IMR-90 (cell line): ENCODE measurements around the gene PLBD2. TPM values are rescaled to one million over a fixed set of nuclear protein-coding genes. Genes with fewer than 3 reads are reported as not detected.

Experiments
- ATAC-seq: fragments of 200-7000 bp; cut with Tn5 transposase; 2 replicates; pipeline ENCODE4 v1.9.1; 2020; ENCODE audit warnings: low read depth, mild to moderate bottlenecking, moderate library complexity
- BruUV-seq: library from RNA; stranded (reverse); fragments of 400-500 nt; replicated peaks from 2 replicates; lab custom pipeline; 2021; lab: Mats Ljungman, UMichigan
- CTCF ChIA-PET: fragments of 300-600 bp; formaldehyde crosslinking; extraction: SDS; loops from one replicate; lab custom pipeline; 2021; ENCODE audit warnings: antibody characterized with exemption; lab: Yijun Ruan, JAX
- POLR2A ChIA-PET: fragments of 300-600 bp; sonication (Branson Sonifier 250); formaldehyde crosslinking; loops from one replicate; lab custom pipeline; 2022; ENCODE audit warnings: antibody characterized with exemption; ENCODE audit not compliant: unreplicated experiment; lab: Charles Lee
- DNase-seq: peaks from one replicate; pipeline ENCODE4 v3.0.0; 2013
- H2AFZ ChIP-seq: replicated peaks from 2 replicates; pipeline ENCODE3; 2013; ENCODE audit warnings: low read length, mild to moderate bottlenecking; ENCODE audit not compliant: poor library complexity
- H2AK5ac ChIP-seq: 2 replicates; pipeline ENCODE4 v1.6.1; 2013; ENCODE audit warnings: low read depth, low read length, inconsistent platforms
- H2AK9ac ChIP-seq: replicated peaks from 2 replicates; pipeline ENCODE3; 2013; ENCODE audit warnings: mild to moderate bottlenecking, low read depth, low read length, moderate library complexity; ENCODE audit not compliant: poor library complexity
- H2BK120ac ChIP-seq: 2 replicates; pipeline ENCODE4 v1.6.1; 2013; ENCODE audit warnings: low read depth, low read length, inconsistent platforms
- H2BK15ac ChIP-seq: 3 replicates; pipeline ENCODE4 v1.6.1; 2013; ENCODE audit warnings: low read depth, low read length, inconsistent platforms
- H2BK20ac ChIP-seq: 2 replicates; pipeline ENCODE4 v1.6.1; 2013; ENCODE audit warnings: low read depth, mild to moderate bottlenecking, inconsistent platforms, low read length, moderate library complexity
- H2BK5ac ChIP-seq: 2 replicates; pipeline ENCODE4 v1.6.1; 2013; ENCODE audit warnings: mild to moderate bottlenecking, low read depth, low read length, inconsistent platforms; ENCODE audit not compliant: poor library complexity, severe bottlenecking
- H3K14ac ChIP-seq: replicated peaks from 2 replicates; pipeline ENCODE4 v1.6.1; 2013; ENCODE audit warnings: low read depth, low read length, inconsistent platforms
- H3K18ac ChIP-seq: 2 replicates; pipeline ENCODE4 v1.6.1; 2013; ENCODE audit warnings: low read depth, low read length, control low read depth
- H3K23ac ChIP-seq: 2 replicates; pipeline ENCODE4 v1.6.1; 2013; ENCODE audit warnings: low read depth, low read length, inconsistent platforms
- H3K27ac ChIP-seq: 2 replicates; pipeline ENCODE4 v1.5.1; 2013; ENCODE audit warnings: mild to moderate bottlenecking, control low read depth, low read length; ENCODE audit not compliant: insufficient read depth
- H3K27me3 ChIP-seq: 2 replicates; pipeline ENCODE4 v1.6.1; 2013; ENCODE audit warnings: low read length; ENCODE audit not compliant: control insufficient read depth, insufficient read depth
- H3K36me3 ChIP-seq: 2 replicates; pipeline ENCODE4 v1.6.1; 2013; ENCODE audit warnings: low read length, mixed read lengths; ENCODE audit not compliant: control insufficient read depth, insufficient read depth
- H3K4ac ChIP-seq: 2 replicates; pipeline ENCODE4 v1.6.1; 2013; ENCODE audit warnings: low read depth, low read length, inconsistent platforms
- H3K4me1 ChIP-seq: 2 replicates; pipeline ENCODE4 v1.6.1; 2013; ENCODE audit warnings: low read length, mixed read lengths; ENCODE audit not compliant: control insufficient read depth, insufficient read depth
- H3K4me2 ChIP-seq: 2 replicates; pipeline ENCODE4 v1.6.1; 2013; ENCODE audit warnings: low read depth, mild to moderate bottlenecking, control low read depth, low read length, moderate library complexity
- H3K4me3 ChIP-seq: 2 replicates; pipeline ENCODE4 v1.5.1; 2013; ENCODE audit warnings: low read depth, mild to moderate bottlenecking, control low read depth, low read length, moderate library complexity; ENCODE audit not compliant: insufficient read depth
- H3K56ac ChIP-seq: 2 replicates; pipeline ENCODE4 v1.6.1; 2013; ENCODE audit warnings: low read length, inconsistent platforms; ENCODE audit not compliant: insufficient read depth; ENCODE audit errors: extremely low read depth
- H3K79me1 ChIP-seq, 2 experiments: 2 replicates each; pipeline ENCODE4 v1.6.1; 2013; ENCODE audit warnings: low read length in 2 of 2, inconsistent platforms in 1 of 2, low read depth in 1 of 2
- H3K9ac ChIP-seq: 2 replicates; pipeline ENCODE4 v1.6.1; 2013; ENCODE audit warnings: low read depth, low read length, control low read depth
- H3K9me1 ChIP-seq: 2 replicates; pipeline ENCODE4 v1.6.1; 2013; ENCODE audit warnings: low read length, inconsistent platforms; ENCODE audit not compliant: insufficient read depth
- H3K9me3 ChIP-seq: 2 replicates; pipeline ENCODE4 v1.6.1; 2013; ENCODE audit warnings: low read length; ENCODE audit not compliant: control insufficient read depth, insufficient read depth
- H4K20me1 ChIP-seq: 2 replicates; pipeline ENCODE4 v1.6.1; 2013; ENCODE audit warnings: low read length, inconsistent platforms; ENCODE audit not compliant: insufficient read depth
- H4K5ac ChIP-seq: 2 replicates; pipeline ENCODE4 v1.6.1; 2013; ENCODE audit warnings: mild to moderate bottlenecking, low read depth, low read length, control low read depth
- H4K8ac ChIP-seq, 2 experiments: 2 replicates each; pipeline ENCODE4 v1.6.1; 2013; ENCODE audit warnings: low read depth in 2 of 2, low read length in 2 of 2, control low read depth in 1 of 2, inconsistent platforms in 1 of 2
- H4K91ac ChIP-seq: 2 replicates; pipeline ENCODE4 v1.6.1; 2013; ENCODE audit warnings: low read depth, low read length, inconsistent platforms; ENCODE audit not compliant: insufficient read depth
- CEBPB ChIP-seq: IDR thresholded peaks from 2 replicates; pipeline ENCODE4 v1.6.1; 2012; ENCODE audit warnings: low read depth, low read length, improper control_type of control experiment
- CHD1 ChIP-seq: IDR thresholded peaks from 2 replicates; pipeline ENCODE4 v1.6.1; 2012; ENCODE audit warnings: low read depth, low read length, improper control_type of control experiment
- CTCF ChIP-seq: conservative IDR thresholded peaks from 2 replicates; pipeline ENCODE4 v1.5.1; 2012; ENCODE audit warnings: mild to moderate bottlenecking, low read depth, low read length, improper control_type of control experiment
- ELK1 ChIP-seq: fragments of 150-350 bp; IDR thresholded peaks from 2 replicates; pipeline ENCODE4 v1.6.1; 2016; ENCODE audit warnings: low read depth, mild to moderate bottlenecking, low read length, moderate library complexity, borderline replicate concordance
- MAFK ChIP-seq: IDR thresholded peaks from 2 replicates; pipeline ENCODE4 v1.6.1; 2012; ENCODE audit warnings: low read depth, low read length, improper control_type of control experiment
- MAZ ChIP-seq: IDR thresholded peaks from 2 replicates; pipeline ENCODE4 v1.6.1; 2012; ENCODE audit warnings: low read depth, mild to moderate bottlenecking, low read length, improper control_type of control experiment, moderate library complexity, borderline replicate concordance
- MXI1 ChIP-seq: IDR thresholded peaks from 2 replicates; pipeline ENCODE4 v1.6.1; 2012; ENCODE audit warnings: low read depth, mild to moderate bottlenecking, low read length, moderate library complexity, borderline replicate concordance
- POLR2A ChIP-seq: IDR thresholded peaks from 2 replicates; pipeline ENCODE4 v1.6.1; 2012; ENCODE audit warnings: mild to moderate bottlenecking, low read depth, low read length
- RCOR1 ChIP-seq: IDR thresholded peaks from 2 replicates; pipeline ENCODE4 v1.6.1; 2012; ENCODE audit warnings: mild to moderate bottlenecking, low read length, improper control_type of control experiment; ENCODE audit not compliant: insufficient replicate concordance
- WGBS, 2 experiments: methylation state at CpG; one replicate each; pipeline versions ENCODE4 v1.1.5 to v1.1.7; 2013; ENCODE audit warnings: missing lambda C conversion rate in 2 of 2; ENCODE audit not compliant: insufficient read length in 1 of 2; ENCODE audit errors: extremely low coverage in 2 of 2; 5-methylcytosine and 5-hydroxymethylcytosine counted together
- dilution Hi-C: fragments of 300-500 bp; cut with HindIII; formaldehyde crosslinking; loops from one replicate; pipeline ENCODE4 v1.14.3; 2018; ENCODE audit warnings: low sequenced_read_pairs; ENCODE audit not compliant: unreplicated experiment
- in situ Hi-C: fragments of 300-500 bp; cut with MboI; formaldehyde crosslinking; loops from 3 replicates; pipeline ENCODE4 v1.14.3; 2019; ENCODE audit warnings: low sequenced_read_pairs, inconsistent platforms, mixed read lengths
- intact Hi-C: fragments of 100-400 bp; cut with micrococcal nuclease; formaldehyde crosslinking; loops from 2 replicates; pipeline ENCODE4 v1.10.0; 2022
- polyA plus RNA-seq, 3 experiments: library from polyadenylated mRNA; depleted of rRNA; stranded (reverse); fragments of >200 nt; gene quantifications; 2 replicates each; pipeline ENCODE4 v1.2.3, GENCODE V29; 2012; ENCODE audit warnings: low replicate concordance in 1 of 3
- total RNA-seq: library from RNA; depleted of rRNA; stranded (reverse); fragments of >200 nt; gene quantifications from 2 replicates; pipeline ENCODE4 v1.2.3, GENCODE V29; 2012

PLBD2 gene
- total and polyA plus RNA-seq, 2 of the 4 experiments (the other 2 are of a cell fraction), result 7.3 to 44.5 TPM

- ATAC-seq (no peak), DNase-seq (no peak)
- Histone ChIP-seq H3K27ac (no peak overlapping the region), H3K9me1 (no peaks in the 10 kb centered on the region), H3K4me1 (0 out of 2 replicates have a peak, but pooled peaks cover 1% of the 10 kb centered on the region), H2BK120ac (no peak overlapping the region), H4K20me1 (no peaks in the 10 kb centered on the region), H2BK15ac (no peak overlapping the region), H3K9me3 (no peaks in the 10 kb centered on the region), H2AK5ac (no peak overlapping the region), H4K91ac (no peak overlapping the region), H4K8ac (no peak overlapping the region), H3K4me3 (no peak overlapping the region), H2AK9ac (no peak overlapping the region), H3K79me1 (peaks cover 1% of the 10 kb centered on the region in 2 experiments; a peak in 3 of 4 replicates), H3K56ac (no peak overlapping the region), H2BK20ac (no peak overlapping the region), H2AFZ (no peak overlapping the region), H3K9ac (no peak overlapping the region), H2BK5ac (no peak overlapping the region), H3K36me3 (no peaks in the 10 kb centered on the region), H3K23ac (no peak overlapping the region), H3K4ac (no peak overlapping the region), H3K4me2 (no peak overlapping the region), H3K18ac (no peak overlapping the region), H3K14ac (no peak overlapping the region), H3K27me3 (peaks cover 7% of the 10 kb centered on the region), H4K5ac (no peak overlapping the region)
- no TSS peak for BruUV-seq
- in situ Hi-C loops, result no loop called here
- dilution Hi-C loops, result no loop called here
- TF ChIP-seq POLR2A, result no peak
- TF ChIP-seq MAFK, result no peak
- no peak for TF ChIP-seq MXI1
- no peak for TF ChIP-seq MAZ
- TF ChIP-seq CTCF, result no peak
- no peak for TF ChIP-seq RCOR1
- no peak for TF ChIP-seq ELK1
- TF ChIP-seq CHD1, result no peak
- no peak for TF ChIP-seq CEBPB
- intact Hi-C loops, result no loop called here
- WGBS, 2 experiments, result no CpG with 5 or more reads among the region's 5 CpGs
- POLR2A ChIA-PET, result no interaction called here
- CTCF ChIA-PET, result no interaction called here
Measured at GRCh38 chr12:113339540-113339939, 18.8 kb upstream of the PLBD2 start.
